ENCODE data around the gene FAHD2A. TPM values are rescaled to one million over a fixed set of nuclear protein-coding genes. Genes with fewer than 3 reads are reported as not detected.

FAHD2A gene
- total RNA-seq, 4 donors from 2014 or later = 17.7 to 28.8 (median 26.0) TPM

DNA sequence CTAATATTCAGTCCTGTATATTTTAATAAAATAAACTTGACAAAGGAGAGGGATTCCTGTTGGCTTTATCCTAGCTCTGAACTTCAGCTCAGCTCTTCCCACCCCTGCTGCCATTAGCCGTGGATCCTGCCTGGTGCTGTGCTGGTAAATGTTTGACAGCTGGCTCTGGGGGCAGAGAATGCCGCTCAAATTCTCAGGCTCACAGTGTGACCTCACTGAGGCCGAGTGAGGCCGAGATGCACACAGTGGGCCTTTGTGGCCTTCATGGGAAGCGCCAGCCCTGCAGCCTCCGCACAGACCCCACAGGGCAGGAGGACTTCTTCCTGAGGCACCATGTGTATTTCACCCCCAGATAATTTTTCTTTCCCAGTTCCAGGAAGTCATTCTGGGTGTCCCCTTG, 16.5 kb upstream of the FAHD2A start:
- ATAC-seq (ENCODE audit: low FRiP score) = no peak
- TF ChIP-seq, protein P1, sequence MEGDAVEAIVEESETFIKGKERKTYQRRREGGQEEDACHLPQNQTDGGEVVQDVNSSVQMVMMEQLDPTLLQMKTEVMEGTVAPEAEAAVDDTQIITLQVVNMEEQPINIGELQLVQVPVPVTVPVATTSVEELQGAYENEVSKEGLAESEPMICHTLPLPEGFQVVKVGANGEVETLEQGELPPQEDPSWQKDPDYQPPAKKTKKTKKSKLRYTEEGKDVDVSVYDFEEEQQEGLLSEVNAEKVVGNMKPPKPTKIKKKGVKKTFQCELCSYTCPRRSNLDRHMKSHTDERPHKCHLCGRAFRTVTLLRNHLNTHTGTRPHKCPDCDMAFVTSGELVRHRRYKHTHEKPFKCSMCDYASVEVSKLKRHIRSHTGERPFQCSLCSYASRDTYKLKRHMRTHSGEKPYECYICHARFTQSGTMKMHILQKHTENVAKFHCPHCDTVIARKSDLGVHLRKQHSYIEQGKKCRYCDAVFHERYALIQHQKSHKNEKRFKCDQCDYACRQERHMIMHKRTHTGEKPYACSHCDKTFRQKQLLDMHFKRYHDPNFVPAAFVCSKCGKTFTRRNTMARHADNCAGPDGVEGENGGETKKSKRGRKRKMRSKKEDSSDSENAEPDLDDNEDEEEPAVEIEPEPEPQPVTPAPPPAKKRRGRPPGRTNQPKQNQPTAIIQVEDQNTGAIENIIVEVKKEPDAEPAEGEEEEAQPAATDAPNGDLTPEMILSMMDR (IDR thresholded peaks at IDR 0.05) = no peak
- DNase-seq (ENCODE audit: low spot score) = no peak

DNA sequence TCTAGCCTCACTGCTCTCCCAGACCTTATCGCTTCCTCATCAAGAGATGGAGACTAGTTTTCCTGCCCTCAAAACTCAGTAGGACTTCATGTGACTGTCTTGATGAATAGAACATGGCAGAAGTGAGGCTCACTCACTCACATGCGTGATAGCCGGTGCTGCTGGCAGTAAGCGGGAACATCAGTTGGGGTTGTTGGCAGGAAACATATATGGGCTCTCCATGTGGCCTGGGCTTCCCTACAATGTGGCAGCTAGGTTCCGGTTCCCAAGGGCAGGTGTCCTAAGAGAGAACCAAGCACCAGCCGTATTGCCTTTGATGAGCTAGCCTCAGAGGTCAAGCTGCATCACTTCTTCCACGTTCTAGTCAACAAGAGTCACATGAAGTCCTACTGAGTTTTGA, 15.2 kb upstream of the FAHD2A start:
- ATAC-seq (ENCODE audit: low FRiP score) (no peak), DNase-seq (ENCODE audit: low spot score) (no peak)
- TF ChIP-seq, protein P1 (IDR thresholded peaks at IDR 0.05) = no peak

DNA sequence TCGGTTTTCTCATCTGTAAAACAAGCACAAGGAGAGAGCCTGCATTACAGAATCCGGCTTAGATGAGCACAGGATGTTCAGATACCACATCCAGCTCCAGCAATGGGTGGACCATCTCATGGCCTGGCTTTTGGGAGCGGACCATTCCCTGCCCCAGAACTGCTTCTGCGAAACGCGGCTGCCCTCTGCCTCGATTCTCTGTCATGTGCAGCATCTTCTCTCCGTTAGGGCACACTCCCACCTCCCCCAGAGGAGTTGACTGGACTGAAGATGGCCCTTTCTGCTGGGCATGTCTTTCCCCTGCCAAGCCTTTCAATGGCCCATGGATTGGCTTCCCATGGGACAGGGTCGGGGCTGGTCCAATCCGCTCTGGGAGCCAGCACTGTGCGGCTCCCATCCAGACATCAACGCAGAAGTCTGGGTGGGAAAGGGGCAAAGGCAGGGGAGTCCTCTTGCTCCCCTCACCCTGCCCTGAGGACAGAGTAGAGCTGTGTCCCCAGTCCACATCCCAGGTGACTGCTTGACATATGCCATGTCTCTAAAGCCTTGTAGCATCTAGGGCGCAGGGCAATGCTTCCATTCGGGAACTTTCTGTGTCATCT, 14.3 kb upstream of the FAHD2A start:
- TF ChIP-seq, protein P1 (IDR thresholded peaks at IDR 0.05) = no peak
- ATAC-seq (ENCODE audit: low FRiP score) (no peak), DNase-seq (ENCODE audit: low spot score) (no peak)

DNA sequence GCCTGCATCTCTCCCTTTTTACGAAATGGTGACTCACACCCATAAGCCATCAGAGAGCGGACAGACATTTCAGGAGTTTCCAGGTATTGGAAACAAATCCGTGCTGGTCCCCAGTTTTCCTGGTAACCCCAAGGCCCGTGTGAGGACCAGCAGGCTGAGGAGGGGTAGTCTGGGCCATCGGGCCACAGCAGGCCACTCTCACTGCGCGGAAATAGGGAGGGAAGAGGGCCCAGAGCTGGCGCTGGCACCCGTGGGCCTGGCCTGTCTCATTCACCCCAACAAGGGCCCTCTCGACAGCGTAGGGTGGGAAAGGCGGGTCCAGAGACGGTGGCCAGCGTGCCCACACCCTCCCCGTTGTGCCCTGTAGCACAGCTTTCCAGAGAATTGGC, 13.7 kb upstream of the FAHD2A start:
- ATAC-seq (ENCODE audit: low FRiP score) (no peak), DNase-seq (ENCODE audit: low spot score) (no peak)
- TF ChIP-seq, protein P1 (IDR thresholded peaks at IDR 0.05) = no peak

DNA sequence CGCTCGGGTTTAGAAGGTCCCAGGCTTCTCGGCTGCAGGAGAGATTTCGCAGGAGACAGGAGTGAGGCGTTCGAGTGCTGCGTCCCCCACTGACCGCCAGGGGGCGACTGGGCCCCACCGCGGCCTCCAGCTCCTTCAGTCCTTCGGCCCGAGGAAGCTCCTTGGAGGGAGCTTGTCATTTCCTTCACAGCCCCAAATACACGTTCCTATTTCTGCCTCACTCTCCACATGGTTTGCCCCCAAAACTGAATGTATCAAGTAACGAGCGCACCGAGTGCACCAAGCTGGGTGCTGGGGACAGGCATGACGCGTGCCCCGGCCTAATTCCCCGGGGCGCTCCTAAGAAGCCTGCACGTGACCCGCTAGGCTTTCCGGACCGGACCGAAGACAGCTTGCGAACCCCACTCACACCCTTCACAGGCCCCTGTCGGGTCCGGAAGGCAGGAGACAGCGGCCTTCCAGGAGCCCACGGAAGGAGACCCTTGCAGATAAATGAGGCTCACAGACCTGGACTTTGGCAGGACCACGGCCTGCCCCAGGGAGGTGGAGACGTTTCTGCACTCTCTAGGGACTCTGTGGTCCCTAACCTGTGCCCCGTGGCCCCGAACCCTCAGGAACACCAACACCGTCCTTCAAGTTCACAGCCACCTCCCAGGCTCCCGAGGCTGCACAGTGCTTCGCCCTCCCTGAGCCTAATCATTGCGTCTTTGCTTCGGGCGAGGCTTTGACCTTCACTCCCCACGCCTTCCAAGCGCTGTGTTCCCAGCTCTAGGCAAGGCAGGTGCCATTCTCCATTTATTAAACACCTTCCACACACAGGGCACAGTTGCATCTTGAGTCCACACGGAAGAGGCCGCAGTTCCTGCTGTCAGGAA, 13.0 kb upstream of the FAHD2A start:
- TF ChIP-seq, protein P1 (IDR thresholded peaks at IDR 0.05) = peak in 1 of 3 donors; percentile 56
- DNase-seq (ENCODE audit: low spot score) = no peak
- peak; percentile 55 for ATAC-seq (ENCODE audit: low FRiP score)

DNA sequence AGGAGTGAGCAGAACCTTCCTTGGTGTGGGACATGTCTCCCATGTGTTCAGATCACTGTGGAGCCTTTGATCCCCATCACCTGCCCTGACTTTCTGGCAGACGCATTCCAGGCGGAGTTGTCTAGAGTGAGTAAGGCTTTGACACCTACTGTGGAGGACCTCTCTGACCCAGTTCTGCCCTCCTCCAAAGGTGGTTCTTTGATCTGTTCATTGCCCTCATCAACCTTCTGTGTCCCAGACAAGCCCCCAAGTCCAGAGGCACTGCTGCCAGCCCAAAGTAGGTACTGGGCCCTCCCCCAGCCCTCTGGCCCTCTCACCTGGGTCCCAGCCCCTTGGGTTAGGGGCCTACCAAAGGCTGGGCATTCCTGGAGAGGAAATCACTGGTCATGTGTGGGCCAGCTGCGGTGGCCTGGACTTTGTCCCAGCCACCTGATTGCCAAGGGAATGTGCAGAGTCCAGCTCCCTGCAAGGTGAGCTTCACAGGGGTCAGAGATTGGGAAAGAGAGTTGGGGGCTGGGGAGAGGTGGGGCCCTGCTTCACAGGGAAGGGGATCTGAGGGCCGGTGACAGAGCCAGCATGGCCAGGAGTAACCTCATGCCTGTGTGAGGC, 12.1 kb upstream of the FAHD2A start:
- TF ChIP-seq, protein P1 (IDR thresholded peaks at IDR 0.05) = no peak
- no peak for DNase-seq (ENCODE audit: low spot score)
- ATAC-seq (ENCODE audit: low FRiP score) = no peak
